IMR-90 (cell line): Measurements from ENCODE around the gene SRGN. TPM values are rescaled to one million over a fixed set of nuclear protein-coding genes. Genes with fewer than 3 reads are reported as not detected.
A peak's percentile ranks its signal among the peaks of the same experiment; 100 is the strongest.

ENCODE experiments used
- ATAC-seq: fragments of 200-7000 bp; cut with Tn5 transposase; 2 replicates; pipeline ENCODE4 v1.9.1; 2020; ENCODE audit warnings: low read depth, mild to moderate bottlenecking, moderate library complexity
- BruUV-seq: library from RNA; stranded (reverse); fragments of 400-500 nt; replicated peaks from 2 replicates; lab custom pipeline; 2021; lab: Mats Ljungman, UMichigan
- CTCF ChIA-PET: fragments of 300-600 bp; formaldehyde crosslinking; extraction: SDS; loops from one replicate; lab custom pipeline; 2021; ENCODE audit warnings: antibody characterized with exemption; lab: Yijun Ruan, JAX
- POLR2A ChIA-PET: fragments of 300-600 bp; sonication (Branson Sonifier 250); formaldehyde crosslinking; loops from one replicate; lab custom pipeline; 2022; ENCODE audit warnings: antibody characterized with exemption; ENCODE audit not compliant: unreplicated experiment; lab: Charles Lee
- DNase-seq: peaks from one replicate; pipeline ENCODE4 v3.0.0; 2013
- H2AFZ ChIP-seq: replicated peaks from 2 replicates; pipeline ENCODE3; 2013; ENCODE audit warnings: low read length, mild to moderate bottlenecking; ENCODE audit not compliant: poor library complexity
- H2AK5ac ChIP-seq: 2 replicates; pipeline ENCODE4 v1.6.1; 2013; ENCODE audit warnings: low read depth, low read length, inconsistent platforms
- H2AK9ac ChIP-seq: replicated peaks from 2 replicates; pipeline ENCODE3; 2013; ENCODE audit warnings: mild to moderate bottlenecking, low read depth, low read length, moderate library complexity; ENCODE audit not compliant: poor library complexity
- H2BK120ac ChIP-seq: 2 replicates; pipeline ENCODE4 v1.6.1; 2013; ENCODE audit warnings: low read depth, low read length, inconsistent platforms
- H2BK15ac ChIP-seq: 3 replicates; pipeline ENCODE4 v1.6.1; 2013; ENCODE audit warnings: low read depth, low read length, inconsistent platforms
- H2BK20ac ChIP-seq: 2 replicates; pipeline ENCODE4 v1.6.1; 2013; ENCODE audit warnings: low read depth, mild to moderate bottlenecking, inconsistent platforms, low read length, moderate library complexity
- H2BK5ac ChIP-seq: 2 replicates; pipeline ENCODE4 v1.6.1; 2013; ENCODE audit warnings: mild to moderate bottlenecking, low read depth, low read length, inconsistent platforms; ENCODE audit not compliant: poor library complexity, severe bottlenecking
- H3K14ac ChIP-seq: replicated peaks from 2 replicates; pipeline ENCODE4 v1.6.1; 2013; ENCODE audit warnings: low read depth, low read length, inconsistent platforms
- H3K18ac ChIP-seq: 2 replicates; pipeline ENCODE4 v1.6.1; 2013; ENCODE audit warnings: low read depth, low read length, control low read depth
- H3K23ac ChIP-seq: 2 replicates; pipeline ENCODE4 v1.6.1; 2013; ENCODE audit warnings: low read depth, low read length, inconsistent platforms
- H3K27ac ChIP-seq: 2 replicates; pipeline ENCODE4 v1.5.1; 2013; ENCODE audit warnings: mild to moderate bottlenecking, control low read depth, low read length; ENCODE audit not compliant: insufficient read depth
- H3K27me3 ChIP-seq: 2 replicates; pipeline ENCODE4 v1.6.1; 2013; ENCODE audit warnings: low read length; ENCODE audit not compliant: control insufficient read depth, insufficient read depth
- H3K36me3 ChIP-seq: 2 replicates; pipeline ENCODE4 v1.6.1; 2013; ENCODE audit warnings: low read length, mixed read lengths; ENCODE audit not compliant: control insufficient read depth, insufficient read depth
- H3K4ac ChIP-seq: 2 replicates; pipeline ENCODE4 v1.6.1; 2013; ENCODE audit warnings: low read depth, low read length, inconsistent platforms
- H3K4me1 ChIP-seq: 2 replicates; pipeline ENCODE4 v1.6.1; 2013; ENCODE audit warnings: low read length, mixed read lengths; ENCODE audit not compliant: control insufficient read depth, insufficient read depth
- H3K4me2 ChIP-seq: 2 replicates; pipeline ENCODE4 v1.6.1; 2013; ENCODE audit warnings: low read depth, mild to moderate bottlenecking, control low read depth, low read length, moderate library complexity
- H3K4me3 ChIP-seq: 2 replicates; pipeline ENCODE4 v1.5.1; 2013; ENCODE audit warnings: low read depth, mild to moderate bottlenecking, control low read depth, low read length, moderate library complexity; ENCODE audit not compliant: insufficient read depth
- H3K56ac ChIP-seq: 2 replicates; pipeline ENCODE4 v1.6.1; 2013; ENCODE audit warnings: low read length, inconsistent platforms; ENCODE audit not compliant: insufficient read depth; ENCODE audit errors: extremely low read depth
- H3K79me1 ChIP-seq, 2 experiments: 2 replicates each; pipeline ENCODE4 v1.6.1; 2013; ENCODE audit warnings: low read length in 2 of 2, inconsistent platforms in 1 of 2, low read depth in 1 of 2
- H3K9ac ChIP-seq: 2 replicates; pipeline ENCODE4 v1.6.1; 2013; ENCODE audit warnings: low read depth, low read length, control low read depth
- H3K9me1 ChIP-seq: 2 replicates; pipeline ENCODE4 v1.6.1; 2013; ENCODE audit warnings: low read length, inconsistent platforms; ENCODE audit not compliant: insufficient read depth
- H3K9me3 ChIP-seq: 2 replicates; pipeline ENCODE4 v1.6.1; 2013; ENCODE audit warnings: low read length; ENCODE audit not compliant: control insufficient read depth, insufficient read depth
- H4K20me1 ChIP-seq: 2 replicates; pipeline ENCODE4 v1.6.1; 2013; ENCODE audit warnings: low read length, inconsistent platforms; ENCODE audit not compliant: insufficient read depth
- H4K5ac ChIP-seq: 2 replicates; pipeline ENCODE4 v1.6.1; 2013; ENCODE audit warnings: mild to moderate bottlenecking, low read depth, low read length, control low read depth
- H4K8ac ChIP-seq, 2 experiments: 2 replicates each; pipeline ENCODE4 v1.6.1; 2013; ENCODE audit warnings: low read depth in 2 of 2, low read length in 2 of 2, control low read depth in 1 of 2, inconsistent platforms in 1 of 2
- H4K91ac ChIP-seq: 2 replicates; pipeline ENCODE4 v1.6.1; 2013; ENCODE audit warnings: low read depth, low read length, inconsistent platforms; ENCODE audit not compliant: insufficient read depth
- BHLHE40 ChIP-seq: fragments of 150-350 bp; IDR thresholded peaks from 2 replicates; pipeline ENCODE4 v1.6.1; 2016; ENCODE audit warnings: mild to moderate bottlenecking, low read depth, low read length
- CEBPB ChIP-seq: IDR thresholded peaks from 2 replicates; pipeline ENCODE4 v1.6.1; 2012; ENCODE audit warnings: low read depth, low read length, improper control_type of control experiment
- CHD1 ChIP-seq: IDR thresholded peaks from 2 replicates; pipeline ENCODE4 v1.6.1; 2012; ENCODE audit warnings: low read depth, low read length, improper control_type of control experiment
- CTCF ChIP-seq: conservative IDR thresholded peaks from 2 replicates; pipeline ENCODE4 v1.5.1; 2012; ENCODE audit warnings: mild to moderate bottlenecking, low read depth, low read length, improper control_type of control experiment
- ELK1 ChIP-seq: fragments of 150-350 bp; IDR thresholded peaks from 2 replicates; pipeline ENCODE4 v1.6.1; 2016; ENCODE audit warnings: low read depth, mild to moderate bottlenecking, low read length, moderate library complexity, borderline replicate concordance
- FOS ChIP-seq: fragments of 150-350 bp; IDR thresholded peaks from 2 replicates; pipeline ENCODE4 v1.6.1; 2016; ENCODE audit warnings: low read depth, low read length
- MAFK ChIP-seq: IDR thresholded peaks from 2 replicates; pipeline ENCODE4 v1.6.1; 2012; ENCODE audit warnings: low read depth, low read length, improper control_type of control experiment
- MAZ ChIP-seq: IDR thresholded peaks from 2 replicates; pipeline ENCODE4 v1.6.1; 2012; ENCODE audit warnings: low read depth, mild to moderate bottlenecking, low read length, improper control_type of control experiment, moderate library complexity, borderline replicate concordance
- MXI1 ChIP-seq: IDR thresholded peaks from 2 replicates; pipeline ENCODE4 v1.6.1; 2012; ENCODE audit warnings: low read depth, mild to moderate bottlenecking, low read length, moderate library complexity, borderline replicate concordance
- NFE2L2 ChIP-seq: fragments of 150-350 bp; IDR thresholded peaks from 2 replicates; pipeline ENCODE4 v1.6.1; 2016; ENCODE audit warnings: low read depth, mild to moderate bottlenecking, low read length
- POLR2A ChIP-seq: IDR thresholded peaks from 2 replicates; pipeline ENCODE4 v1.6.1; 2012; ENCODE audit warnings: mild to moderate bottlenecking, low read depth, low read length
- RAD21 ChIP-seq: IDR thresholded peaks from 2 replicates; pipeline ENCODE4 v1.6.1; 2012; ENCODE audit warnings: low read length, improper control_type of control experiment
- RCOR1 ChIP-seq: IDR thresholded peaks from 2 replicates; pipeline ENCODE4 v1.6.1; 2012; ENCODE audit warnings: mild to moderate bottlenecking, low read length, improper control_type of control experiment; ENCODE audit not compliant: insufficient replicate concordance
- RFX5 ChIP-seq: IDR thresholded peaks from 2 replicates; pipeline ENCODE4 v1.8.0; 2012; ENCODE audit warnings: low read depth, mild to moderate bottlenecking, low read length, moderate library complexity
- SMC3 ChIP-seq: fragments of 150-350 bp; IDR thresholded peaks from 2 replicates; pipeline ENCODE4 v1.6.1; 2016; ENCODE audit warnings: low read depth, mild to moderate bottlenecking, antibody characterized with exemption, low read length, moderate library complexity
- USF2 ChIP-seq: fragments of 150-350 bp; IDR thresholded peaks from 2 replicates; pipeline ENCODE4 v1.6.1; 2017; ENCODE audit warnings: mild to moderate bottlenecking, antibody characterized with exemption, low read length, low read depth
- WGBS, 2 experiments: methylation state at CpG; one replicate each; pipeline versions ENCODE4 v1.1.5 to v1.1.7; 2013; ENCODE audit warnings: missing lambda C conversion rate in 2 of 2; ENCODE audit not compliant: insufficient read length in 1 of 2; ENCODE audit errors: extremely low coverage in 2 of 2; 5-methylcytosine and 5-hydroxymethylcytosine counted together
- dilution Hi-C: fragments of 300-500 bp; cut with HindIII; formaldehyde crosslinking; loops from one replicate; pipeline ENCODE4 v1.14.3; 2018; ENCODE audit warnings: low sequenced_read_pairs; ENCODE audit not compliant: unreplicated experiment
- in situ Hi-C: fragments of 300-500 bp; cut with MboI; formaldehyde crosslinking; loops from 3 replicates; pipeline ENCODE4 v1.14.3; 2019; ENCODE audit warnings: low sequenced_read_pairs, inconsistent platforms, mixed read lengths
- intact Hi-C: fragments of 100-400 bp; cut with micrococcal nuclease; formaldehyde crosslinking; loops from 2 replicates; pipeline ENCODE4 v1.10.0; 2022
- polyA plus RNA-seq, 3 experiments: library from polyadenylated mRNA; depleted of rRNA; stranded (reverse); fragments of >200 nt; gene quantifications; 2 replicates each; pipeline ENCODE4 v1.2.3, GENCODE V29; 2012; ENCODE audit warnings: low replicate concordance in 1 of 3
- total RNA-seq: library from RNA; depleted of rRNA; stranded (reverse); fragments of >200 nt; gene quantifications from 2 replicates; pipeline ENCODE4 v1.2.3, GENCODE V29; 2012

Gene SRGN
- total and polyA plus RNA-seq, 2 of the 4 experiments (the other 2 are of a cell fraction), result 33.3 to 41.4 TPM

- Histone ChIP-seq H3K56ac (no peak overlapping the region), H3K27me3 (no peaks in the 10 kb centered on the region), H3K9ac (no peak overlapping the region), H3K9me1 (peaks cover 20% of the 10 kb centered on the region), H3K4me1 (peaks cover 11% of the 10 kb centered on the region), H4K5ac (no peak overlapping the region), H3K18ac (no peak overlapping the region), H4K20me1 (no peaks in the 10 kb centered on the region), H2AK5ac (peak overlapping the region; percentile 56; the same call in 1 of the 2 replicates), H3K79me1 (0 out of 4 replicates have a peak, but pooled peaks cover 0 to 3% of the 10 kb centered on the region in 2 experiments), H2BK5ac (no peak overlapping the region), H3K4me3 (no peak overlapping the region), H3K14ac (no peak overlapping the region), H2BK20ac (no peak overlapping the region), H2BK15ac (peak overlapping the region; percentile 7; the same call in 1 of the 3 replicates), H2AK9ac (peak overlapping the region; percentile 58), H3K27ac (no peak overlapping the region), H4K91ac (no peak overlapping the region), H2BK120ac (no peak overlapping the region; the same call in 1 of the 2 replicates), H2AFZ (no peak overlapping the region), H3K36me3 (no peaks in the 10 kb centered on the region), H4K8ac (no peak overlapping the region), H3K4me2 (no peak overlapping the region), H3K4ac (no peak overlapping the region), H3K23ac (no peak overlapping the region), H3K9me3 (no peaks in the 10 kb centered on the region)
- TF ChIP-seq CHD1 (no peak), SMC3 (no peak), RAD21 (no peak), FOS (no peak), MAFK (no peak), CTCF (no peak), ELK1 (no peak), MAZ (no peak), RCOR1 (no peak), MXI1 (no peak), CEBPB (no peak), RFX5 (no peak), USF2 (no peak), NFE2L2 (no peak), BHLHE40 (no peak), POLR2A (no peak)
- ChIA-PET CTCF (no interaction called here), POLR2A (no interaction called here)
- ATAC-seq (no peak), DNase-seq (no peak)
- no TSS peak for BruUV-seq
- WGBS, 2 experiments, result no CpG with 5 or more reads among the region's 6 CpGs
- intact Hi-C loops, result no loop called here
- in situ Hi-C loops, result no loop called here
- dilution Hi-C loops, result no loop called here
These were observed 35.2 kb upstream of the SRGN start for GRCh38 chr10:69052736-69053135.
